Raji (cell line): ENCODE data around the gene C10orf105.

Source experiments
- POLR2A ChIP-seq: IDR thresholded peaks from 2 replicates; pipeline ENCODE4 v1.6.1; 2011; ENCODE audit warnings: low read depth, low read length, control low read depth; ENCODE audit not compliant: insufficient read depth

C10orf105 gene

GRCh38 chr10:71745664-71746250 lies 26.2 kb upstream of the C10orf105 start:
- TF ChIP-seq POLR2A: no peak

- no peak for TF ChIP-seq POLR2A
Observed at GRCh38 chr10:71744897-71745663, 25.5 kb upstream of the C10orf105 start.

- no peak for TF ChIP-seq POLR2A
Observed at GRCh38 chr10:71743866-71744265, 24.3 kb upstream of the C10orf105 start.

GRCh38 chr10:71743089-71743838 lies 23.7 kb upstream of the C10orf105 start:
- no peak for TF ChIP-seq POLR2A

GRCh38 chr10:71742301-71743088 lies 22.9 kb upstream of the C10orf105 start:
- TF ChIP-seq POLR2A: no peak

GRCh38 chr10:71741671-71742070 lies 22.1 kb upstream of the C10orf105 start:
- TF ChIP-seq POLR2A: no peak

- TF ChIP-seq POLR2A: no peak
Observed at GRCh38 chr10:71741029-71741428, 21.5 kb upstream of the C10orf105 start.

- no peak for TF ChIP-seq POLR2A
Observed at GRCh38 chr10:71740069-71740653, 20.6 kb upstream of the C10orf105 start.

GRCh38 chr10:71739358-71739900 lies 19.9 kb upstream of the C10orf105 start:
- no peak for TF ChIP-seq POLR2A

- TF ChIP-seq POLR2A: no peak
Observed at GRCh38 chr10:71737834-71738197, 18.2 kb upstream of the C10orf105 start.

- TF ChIP-seq POLR2A: no peak
Observed at GRCh38 chr10:71737001-71737833, 17.6 kb upstream of the C10orf105 start.

- TF ChIP-seq POLR2A: no peak
Observed at GRCh38 chr10:71736570-71736952, 17.0 kb upstream of the C10orf105 start.

- no peak for TF ChIP-seq POLR2A
Observed at GRCh38 chr10:71735709-71736569, 16.4 kb upstream of the C10orf105 start.
